Stomach (tissue), 4 donors: ENCODE results near the gene PSORS1C1.

Source experiments
- EP300 ChIP-seq: sonication (generic); formaldehyde crosslinking; IDR thresholded peaks from one replicate; pipeline ENCODE4 v1.6.1; 2017; ENCODE audit warnings: antibody characterized with exemption
- POLR2A ChIP-seq, 4 donors: fragments of 450-650 bp; IDR thresholded peaks; one replicate each; pipeline ENCODE4 v1.6.1; 2016; ENCODE audit warnings: antibody characterized with exemption in 4 of 4, control low read depth in 2 of 4, mild to moderate bottlenecking in 1 of 4, moderate library complexity in 1 of 4
- POLR2AphosphoS5 ChIP-seq, 3 donors: sonication (generic); formaldehyde crosslinking; IDR thresholded peaks; one replicate each; pipeline ENCODE4 v1.6.1; 2016; ENCODE audit warnings: antibody characterized with exemption in 3 of 3
- TF ChIP-seq, protein P1 (sequence below), 7 experiments: fragments of 450-650 bp in 4 of 7; fragments of 200-600 bp in 3 of 7; sonication (generic) in 3 of 7; IDR thresholded peaks; one replicate each; pipeline ENCODE4 v1.5.1; 2016 to 2019; ENCODE audit warnings: antibody characterized with exemption in 7 of 7, control low read depth in 2 of 7, mild to moderate bottlenecking in 1 of 7

GRCh38 chr6:31165986-31166385 is 51.4 kb downstream of the PSORS1C1 start:
- TF ChIP-seq, protein P1, sequence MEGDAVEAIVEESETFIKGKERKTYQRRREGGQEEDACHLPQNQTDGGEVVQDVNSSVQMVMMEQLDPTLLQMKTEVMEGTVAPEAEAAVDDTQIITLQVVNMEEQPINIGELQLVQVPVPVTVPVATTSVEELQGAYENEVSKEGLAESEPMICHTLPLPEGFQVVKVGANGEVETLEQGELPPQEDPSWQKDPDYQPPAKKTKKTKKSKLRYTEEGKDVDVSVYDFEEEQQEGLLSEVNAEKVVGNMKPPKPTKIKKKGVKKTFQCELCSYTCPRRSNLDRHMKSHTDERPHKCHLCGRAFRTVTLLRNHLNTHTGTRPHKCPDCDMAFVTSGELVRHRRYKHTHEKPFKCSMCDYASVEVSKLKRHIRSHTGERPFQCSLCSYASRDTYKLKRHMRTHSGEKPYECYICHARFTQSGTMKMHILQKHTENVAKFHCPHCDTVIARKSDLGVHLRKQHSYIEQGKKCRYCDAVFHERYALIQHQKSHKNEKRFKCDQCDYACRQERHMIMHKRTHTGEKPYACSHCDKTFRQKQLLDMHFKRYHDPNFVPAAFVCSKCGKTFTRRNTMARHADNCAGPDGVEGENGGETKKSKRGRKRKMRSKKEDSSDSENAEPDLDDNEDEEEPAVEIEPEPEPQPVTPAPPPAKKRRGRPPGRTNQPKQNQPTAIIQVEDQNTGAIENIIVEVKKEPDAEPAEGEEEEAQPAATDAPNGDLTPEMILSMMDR (IDR thresholded peaks at IDR 0.05): no peak
- TF ChIP-seq EP300: no peak
- TF ChIP-seq POLR2A (IDR thresholded peaks at IDR 0.05): no peak
- no peak for TF ChIP-seq POLR2AphosphoS5 (IDR thresholded peaks at IDR 0.05)
